Neural progenitor cell (in vitro differentiated cells): ENCODE data around the gene MYOM3.

Source experiments
- EZH2 ChIP-seq: fragments of 200-600 bp; sonication (generic); IDR thresholded peaks from 2 replicates; pipeline ENCODE4 v1.6.1; 2017; ENCODE audit warnings: antibody characterized with exemption, mild to moderate bottlenecking, moderate library complexity
- TF ChIP-seq, protein P1 (sequence below): fragments of 200-600 bp; sonication (generic); IDR thresholded peaks from 2 replicates; pipeline ENCODE4 v1.5.1; 2017; ENCODE audit warnings: antibody characterized with exemption, mild to moderate bottlenecking

DNA sequence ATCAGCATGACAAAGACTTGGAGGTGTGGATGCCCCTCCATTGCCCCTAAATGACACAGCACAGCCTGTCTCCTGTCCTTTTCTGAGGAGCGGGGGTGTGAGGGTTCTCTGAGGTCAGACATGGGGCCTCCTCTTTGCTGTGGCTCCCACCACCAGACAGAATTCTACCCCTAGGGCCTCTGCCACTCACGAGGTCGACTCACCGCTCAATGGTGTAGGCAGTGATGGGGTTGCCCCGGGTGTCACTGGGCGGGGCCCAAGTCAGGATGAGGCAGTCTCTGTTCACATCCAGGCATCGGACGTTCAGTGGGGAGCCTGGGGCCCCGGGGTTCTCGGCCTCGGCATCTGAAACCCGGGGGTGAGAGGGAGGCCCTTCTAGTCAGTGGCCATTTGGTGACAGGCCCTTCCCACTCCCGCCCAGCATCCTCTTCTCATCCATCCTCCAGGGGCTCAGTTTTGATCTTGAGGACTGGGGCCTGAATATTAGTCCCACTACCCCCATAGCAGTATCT is 19.9 kb downstream of the MYOM3 start:
- TF ChIP-seq, protein P1, sequence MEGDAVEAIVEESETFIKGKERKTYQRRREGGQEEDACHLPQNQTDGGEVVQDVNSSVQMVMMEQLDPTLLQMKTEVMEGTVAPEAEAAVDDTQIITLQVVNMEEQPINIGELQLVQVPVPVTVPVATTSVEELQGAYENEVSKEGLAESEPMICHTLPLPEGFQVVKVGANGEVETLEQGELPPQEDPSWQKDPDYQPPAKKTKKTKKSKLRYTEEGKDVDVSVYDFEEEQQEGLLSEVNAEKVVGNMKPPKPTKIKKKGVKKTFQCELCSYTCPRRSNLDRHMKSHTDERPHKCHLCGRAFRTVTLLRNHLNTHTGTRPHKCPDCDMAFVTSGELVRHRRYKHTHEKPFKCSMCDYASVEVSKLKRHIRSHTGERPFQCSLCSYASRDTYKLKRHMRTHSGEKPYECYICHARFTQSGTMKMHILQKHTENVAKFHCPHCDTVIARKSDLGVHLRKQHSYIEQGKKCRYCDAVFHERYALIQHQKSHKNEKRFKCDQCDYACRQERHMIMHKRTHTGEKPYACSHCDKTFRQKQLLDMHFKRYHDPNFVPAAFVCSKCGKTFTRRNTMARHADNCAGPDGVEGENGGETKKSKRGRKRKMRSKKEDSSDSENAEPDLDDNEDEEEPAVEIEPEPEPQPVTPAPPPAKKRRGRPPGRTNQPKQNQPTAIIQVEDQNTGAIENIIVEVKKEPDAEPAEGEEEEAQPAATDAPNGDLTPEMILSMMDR: no peak
- no peak for TF ChIP-seq EZH2
